Eye (tissue), 1 donor: ENCODE results near the gene UBE2O.

Experiments used
- DNase-seq: peaks from one replicate; pipeline ENCODE4 v3.0.0-alpha.2; 2015

Gene UBE2O

GRCh38 chr17:76385892-76386786 lies 66.8 kb downstream of the UBE2O start:
- DNase-seq = peak; percentile 91

GRCh38 chr17:76384987-76385891 lies 67.7 kb downstream of the UBE2O start:
- DNase-seq = peak; percentile 69

GRCh38 chr17:76384222-76384986 lies 68.5 kb downstream of the UBE2O start, which contains the start of gene SPHK1:
Gene SPHK1 (plus strand): TSS chr17:76384609. CDS start chr17:76385645, 1,036 bp downstream.
- DNase-seq = peak; percentile 88

- DNase-seq = peak; percentile 80
These were observed 69.3 kb downstream of the UBE2O start for GRCh38 chr17:76383546-76384221.

GRCh38 chr17:76382803-76383545 lies 70.0 kb downstream of the UBE2O start:
- DNase-seq = peak; percentile 87

- DNase-seq = peak; percentile 86
These were observed 70.6 kb downstream of the UBE2O start for GRCh38 chr17:76382351-76382802.

- DNase-seq = no peak
These were observed 71.2 kb downstream of the UBE2O start for GRCh38 chr17:76381633-76382350.

GRCh38 chr17:76379646-76380376 lies 73.1 kb downstream of the UBE2O start:
- no peak for DNase-seq

- no peak for DNase-seq
These were observed 73.7 kb downstream of the UBE2O start for GRCh38 chr17:76379275-76379641.

- no peak for DNase-seq
These were observed 74.2 kb downstream of the UBE2O start for GRCh38 chr17:76378548-76379274.

GRCh38 chr17:76376318-76377133 lies 76.4 kb downstream of the UBE2O start:
- DNase-seq = peak; percentile 7

GRCh38 chr17:76371656-76372628 lies 81.0 kb downstream of the UBE2O start:
- no peak for DNase-seq

GRCh38 chr17:76370261-76370993 lies 82.5 kb downstream of the UBE2O start:
- DNase-seq = peak; percentile 68

- DNase-seq = peak; percentile 91
These were observed 83.1 kb downstream of the UBE2O start for GRCh38 chr17:76369804-76370203.

GRCh38 chr17:76369379-76369778 lies 83.6 kb downstream of the UBE2O start:
- DNase-seq = no peak

- peak; percentile 80 for DNase-seq
These were observed 84.4 kb downstream of the UBE2O start for GRCh38 chr17:76368545-76368944.
